Suprapubic skin (tissue), 4 donors: ENCODE data around the gene SPARCL1.

Experiments used
- EP300 ChIP-seq: sonication (generic); formaldehyde crosslinking; IDR thresholded peaks from one replicate; pipeline ENCODE4 v1.6.1; 2017; ENCODE audit warnings: antibody characterized with exemption
- POLR2A ChIP-seq, 2 donors: fragments of 450-650 bp; IDR thresholded peaks; one replicate each; pipeline ENCODE4 v1.6.1; 2017; ENCODE audit warnings: antibody characterized with exemption in 2 of 2, mild to moderate bottlenecking in 2 of 2, moderate library complexity in 2 of 2
- POLR2AphosphoS5 ChIP-seq, 3 donors: sonication (generic); formaldehyde crosslinking; IDR thresholded peaks; one replicate each; pipeline ENCODE4 v1.6.1; 2017; ENCODE audit warnings: antibody characterized with exemption in 3 of 3
- TF ChIP-seq, protein P1 (sequence below), 2 donors: fragments of 200-600 bp in 1 of 2; fragments of 450-650 bp in 1 of 2; sonication (generic) in 1 of 2; IDR thresholded peaks; one replicate each; pipeline ENCODE4 v1.5.1; 2016 to 2019; ENCODE audit warnings: antibody characterized with exemption in 2 of 2, mild to moderate bottlenecking in 1 of 2, moderate library complexity in 1 of 2

DNA sequence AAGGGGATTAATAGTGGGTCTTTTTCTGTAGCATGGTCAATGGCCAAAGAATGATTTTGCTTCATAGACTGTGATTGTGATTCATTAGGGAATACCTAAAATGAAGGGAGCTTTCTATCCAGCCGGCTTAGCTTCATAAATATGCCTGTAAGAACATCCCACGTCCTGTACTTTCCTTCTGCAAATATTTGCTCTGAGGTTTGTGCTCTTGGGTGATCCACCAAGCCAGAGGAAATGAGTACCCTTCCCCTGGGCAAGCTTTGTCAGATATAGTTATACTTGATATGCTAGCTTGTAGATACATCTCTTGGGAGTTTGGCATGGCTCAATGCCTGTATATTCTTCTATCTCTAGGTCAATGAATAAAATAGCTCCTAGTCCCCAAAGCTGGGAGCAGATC lies 28.2 kb upstream of the SPARCL1 start:
- TF ChIP-seq, protein P1, sequence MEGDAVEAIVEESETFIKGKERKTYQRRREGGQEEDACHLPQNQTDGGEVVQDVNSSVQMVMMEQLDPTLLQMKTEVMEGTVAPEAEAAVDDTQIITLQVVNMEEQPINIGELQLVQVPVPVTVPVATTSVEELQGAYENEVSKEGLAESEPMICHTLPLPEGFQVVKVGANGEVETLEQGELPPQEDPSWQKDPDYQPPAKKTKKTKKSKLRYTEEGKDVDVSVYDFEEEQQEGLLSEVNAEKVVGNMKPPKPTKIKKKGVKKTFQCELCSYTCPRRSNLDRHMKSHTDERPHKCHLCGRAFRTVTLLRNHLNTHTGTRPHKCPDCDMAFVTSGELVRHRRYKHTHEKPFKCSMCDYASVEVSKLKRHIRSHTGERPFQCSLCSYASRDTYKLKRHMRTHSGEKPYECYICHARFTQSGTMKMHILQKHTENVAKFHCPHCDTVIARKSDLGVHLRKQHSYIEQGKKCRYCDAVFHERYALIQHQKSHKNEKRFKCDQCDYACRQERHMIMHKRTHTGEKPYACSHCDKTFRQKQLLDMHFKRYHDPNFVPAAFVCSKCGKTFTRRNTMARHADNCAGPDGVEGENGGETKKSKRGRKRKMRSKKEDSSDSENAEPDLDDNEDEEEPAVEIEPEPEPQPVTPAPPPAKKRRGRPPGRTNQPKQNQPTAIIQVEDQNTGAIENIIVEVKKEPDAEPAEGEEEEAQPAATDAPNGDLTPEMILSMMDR (IDR thresholded peaks at IDR 0.05): no peak
- TF ChIP-seq POLR2AphosphoS5 (IDR thresholded peaks at IDR 0.05) (no peak), EP300 (no peak), POLR2A (IDR thresholded peaks at IDR 0.05) (no peak)
